ENCODE data around the gene SLC26A6. TPM values are rescaled to one million over a fixed set of nuclear protein-coding genes. Genes with fewer than 3 reads are reported as not detected.

Gene SLC26A6
- total RNA-seq, 1 experiment from 2014 or later, result 9.7 TPM

DNA sequence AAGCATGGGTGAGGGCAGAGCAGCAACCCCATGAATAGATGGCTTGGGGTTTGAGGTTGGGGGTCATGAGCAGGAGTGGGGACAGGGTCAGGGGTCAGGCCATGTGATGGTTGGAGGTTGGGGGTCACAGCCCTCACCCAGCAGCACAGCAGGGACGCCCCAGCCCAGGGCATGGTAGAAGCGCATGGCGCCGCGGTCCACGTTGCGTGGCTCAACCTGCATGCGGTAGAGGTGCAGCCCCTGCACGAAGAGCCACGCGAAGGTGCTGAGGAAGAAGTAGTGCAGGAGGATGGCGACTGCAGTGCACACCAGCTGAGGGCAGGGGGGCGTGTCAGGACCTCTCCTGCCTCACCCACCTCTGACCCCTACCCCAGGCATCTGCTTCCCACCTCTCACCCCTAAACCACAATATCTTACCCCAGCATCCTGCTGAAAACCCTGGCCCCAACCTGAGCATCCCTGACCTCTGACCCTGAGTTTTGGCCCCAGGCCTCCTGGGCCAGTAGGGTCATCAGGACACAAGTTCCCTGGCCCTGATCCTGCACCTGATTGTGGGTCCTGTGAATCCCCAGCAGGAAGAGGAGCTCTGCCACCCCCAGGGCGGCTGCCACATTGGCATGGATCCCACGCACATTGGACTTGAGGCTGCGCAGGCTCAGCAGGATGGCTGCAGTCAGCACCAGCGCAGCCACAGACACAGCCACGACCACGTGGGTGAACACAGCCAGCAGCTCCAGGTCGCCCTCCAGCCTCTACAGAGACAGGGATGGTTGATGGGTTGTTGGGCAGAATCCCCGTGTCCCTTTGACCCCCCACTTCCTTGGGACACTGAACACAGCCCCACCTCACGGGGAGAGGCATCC is 9.9 kb upstream of the SLC26A6 start:
- no peak for DNase-seq
- Histone ChIP-seq H3K4me3 (no peak overlapping the region), H3K36me3 (no peaks in the 10 kb centered on the region), H3K27me3 (no peaks in the 10 kb centered on the region), H3K9me3 (no peaks in the 10 kb centered on the region)

DNA sequence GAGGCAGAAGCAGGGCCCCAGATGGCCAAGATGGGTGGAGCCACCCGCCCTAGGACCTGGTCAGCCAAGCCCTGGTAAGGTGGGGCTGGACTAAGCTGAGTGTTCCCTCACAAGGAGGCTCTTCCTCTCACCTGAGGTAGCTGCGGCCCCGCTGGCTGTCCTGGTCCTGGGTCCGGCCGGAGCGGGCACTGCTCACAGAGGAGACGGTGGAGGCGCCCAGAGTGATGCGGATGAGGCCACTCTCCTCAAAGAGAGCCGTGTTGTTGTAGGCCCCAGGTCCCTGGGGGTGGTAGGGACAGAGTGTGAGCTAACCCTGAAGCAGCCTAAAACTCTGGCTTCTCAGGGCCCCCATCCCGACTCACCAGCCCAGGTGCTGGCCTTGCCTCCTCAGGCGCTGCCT is 7.3 kb upstream of the SLC26A6 start:
- Histone ChIP-seq H3K36me3 (no peaks in the 10 kb centered on the region), H3K9me3 (no peaks in the 10 kb centered on the region), H3K4me3 (no peak overlapping the region), H3K27me3 (no peaks in the 10 kb centered on the region)
- DNase-seq, result no peak

GRCh38 chr3:48641396-48641795 is 6.1 kb upstream of the SLC26A6 start:
- no peaks in the 10 kb centered on the region for H3K9me3 ChIP-seq
- no peaks in the 10 kb centered on the region for H3K36me3 ChIP-seq
- H3K4me3 ChIP-seq, result no peak overlapping the region
- no peaks in the 10 kb centered on the region for H3K27me3 ChIP-seq
- DNase-seq, result no peak

- Histone ChIP-seq H3K36me3 (no peaks in the 10 kb centered on the region), H3K4me3 (no peak overlapping the region), H3K9me3 (no peaks in the 10 kb centered on the region), H3K27me3 (no peaks in the 10 kb centered on the region)
- DNase-seq, result no peak
Observed at GRCh38 chr3:48639944-48640606, 4.8 kb upstream of the SLC26A6 start.

DNA sequence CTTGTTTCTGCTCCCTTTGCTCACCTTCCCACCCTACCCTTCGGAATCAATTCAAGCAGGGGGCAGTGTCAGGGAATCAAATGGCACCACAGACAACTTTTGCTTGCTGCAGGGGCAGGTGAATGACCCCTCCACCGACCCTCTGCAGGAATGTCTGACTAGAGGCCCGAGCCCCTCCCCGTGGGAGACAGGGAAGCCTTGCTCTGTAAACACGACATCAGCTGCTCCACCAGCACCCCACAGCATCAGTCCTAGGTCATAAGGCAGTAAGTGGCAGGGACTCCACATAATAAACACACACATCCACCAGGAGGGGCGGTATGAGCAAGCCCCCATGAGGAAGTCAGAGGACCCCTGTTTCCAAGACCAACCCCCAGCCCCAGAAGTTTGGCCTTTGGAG is 2.0 kb upstream of the SLC26A6 start:
- no peak overlapping the region for H3K4me3 ChIP-seq
- no peak for DNase-seq
- no peaks in the 10 kb centered on the region for H3K27me3 ChIP-seq
- no peaks in the 10 kb centered on the region for H3K36me3 ChIP-seq
- H3K9me3 ChIP-seq, result no peaks in the 10 kb centered on the region

GRCh38 chr3:48636149-48636655 is 941 bp upstream of the SLC26A6 start:
- Histone ChIP-seq H3K9me3 (no peaks in the 10 kb centered on the region), H3K4me3 (peak overlapping the region; percentile 68), H3K27me3 (no peaks in the 10 kb centered on the region), H3K36me3 (no peaks in the 10 kb centered on the region)
- no peak for DNase-seq

DNA sequence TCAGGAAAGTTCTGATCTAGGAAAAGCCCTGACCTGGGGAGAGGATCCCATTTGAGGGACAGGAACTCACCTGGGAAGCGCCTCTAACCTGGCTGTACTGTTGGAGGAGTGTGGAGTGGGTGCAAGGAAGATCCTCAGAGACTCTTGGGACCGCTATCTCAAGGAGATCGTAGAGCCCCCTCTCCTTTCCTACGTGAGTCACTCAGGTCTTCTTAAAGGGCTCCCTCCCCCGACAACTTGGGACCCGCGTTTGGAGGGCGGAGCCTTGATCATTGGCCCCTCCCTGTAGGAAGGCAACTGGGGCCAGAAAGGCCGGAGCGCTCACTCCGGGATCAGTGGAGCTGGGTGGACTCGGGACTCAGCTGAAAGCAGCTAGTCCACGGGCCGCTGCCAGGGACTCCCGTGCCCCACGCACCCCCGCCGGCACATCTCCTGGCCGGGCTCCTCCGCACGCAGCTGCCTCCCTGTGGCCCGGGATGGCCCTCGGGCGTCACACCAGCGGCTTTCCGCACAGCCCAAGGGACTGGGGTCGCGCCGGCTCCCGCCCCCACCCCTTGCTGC is 520 bp downstream of the SLC26A6 start:
- no peaks in the 10 kb centered on the region for H3K9me3 ChIP-seq
- peak overlapping the region; percentile 68 for H3K4me3 ChIP-seq
- H3K36me3 ChIP-seq, result no peaks in the 10 kb centered on the region
- H3K27me3 ChIP-seq, result no peaks in the 10 kb centered on the region
- DNase-seq, result peak; percentile 51

- Histone ChIP-seq H3K27me3 (no peaks in the 10 kb centered on the region), H3K36me3 (no peaks in the 10 kb centered on the region), H3K4me3 (no peak overlapping the region), H3K9me3 (no peaks in the 10 kb centered on the region)
- DNase-seq, result no peak
Observed at GRCh38 chr3:48633743-48634142, 1.5 kb downstream of the SLC26A6 start.

DNA sequence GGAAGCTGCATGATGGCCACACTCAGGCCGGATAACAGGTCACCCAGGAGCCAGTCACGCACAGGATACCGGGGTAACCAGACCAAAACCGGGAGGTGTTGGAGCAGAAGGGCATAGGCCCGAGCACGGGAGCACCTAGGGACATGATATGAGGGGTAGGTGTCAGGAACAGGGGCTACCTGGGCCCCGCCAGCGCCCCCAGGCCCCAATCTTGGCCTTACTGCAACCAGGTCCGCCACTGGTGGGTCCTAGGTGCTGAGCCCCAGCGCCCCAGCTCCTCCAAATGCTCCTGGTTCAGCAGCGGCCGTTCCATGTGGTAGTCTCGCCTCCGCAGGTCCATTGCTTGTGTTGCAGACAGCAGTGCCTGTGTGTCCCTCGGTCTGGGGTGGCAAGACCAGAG is 2.0 kb downstream of the SLC26A6 start:
- Histone ChIP-seq H3K27me3 (no peaks in the 10 kb centered on the region), H3K36me3 (no peaks in the 10 kb centered on the region), H3K9me3 (no peaks in the 10 kb centered on the region), H3K4me3 (no peak overlapping the region)
- no peak for DNase-seq

- no peaks in the 10 kb centered on the region for H3K9me3 ChIP-seq
- H3K27me3 ChIP-seq, result no peaks in the 10 kb centered on the region
- H3K4me3 ChIP-seq, result no peak overlapping the region
- no peaks in the 10 kb centered on the region for H3K36me3 ChIP-seq
- DNase-seq, result no peak
Observed at GRCh38 chr3:48631516-48632448, 3.5 kb downstream of the SLC26A6 start.

DNA sequence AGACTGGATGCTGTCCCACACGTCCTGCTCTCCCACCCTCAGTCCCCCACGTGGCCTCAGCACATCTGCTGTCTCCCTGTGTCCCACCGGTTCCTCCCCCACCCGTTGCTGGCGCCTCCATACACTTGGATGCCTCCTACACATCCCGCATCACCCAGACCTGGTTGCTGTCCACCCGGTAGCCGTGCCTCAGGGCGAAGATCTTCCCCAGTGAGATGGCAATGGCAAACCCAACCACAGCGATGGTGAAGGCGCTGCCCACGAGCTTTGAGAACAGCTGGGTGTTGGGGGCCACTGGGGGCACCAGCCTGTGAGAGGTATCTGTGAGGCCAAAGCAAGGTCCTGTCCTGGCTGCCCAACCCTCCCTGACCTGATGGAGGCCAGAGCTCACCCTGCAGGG is 4.4 kb downstream of the SLC26A6 start:
- Histone ChIP-seq H3K4me3 (no peak overlapping the region), H3K27me3 (no peaks in the 10 kb centered on the region), H3K9me3 (no peaks in the 10 kb centered on the region), H3K36me3 (no peaks in the 10 kb centered on the region)
- DNase-seq, result no peak

GRCh38 chr3:48630407-48630806 is 4.9 kb downstream of the SLC26A6 start:
- H3K27me3 ChIP-seq, result no peaks in the 10 kb centered on the region
- no peak for DNase-seq
- no peak overlapping the region for H3K4me3 ChIP-seq
- H3K36me3 ChIP-seq, result no peaks in the 10 kb centered on the region
- H3K9me3 ChIP-seq, result no peaks in the 10 kb centered on the region

- no peak for DNase-seq
- H3K9me3 ChIP-seq, result no peaks in the 10 kb centered on the region
- no peak overlapping the region for H3K4me3 ChIP-seq
- H3K36me3 ChIP-seq, result no peaks in the 10 kb centered on the region
- H3K27me3 ChIP-seq, result no peaks in the 10 kb centered on the region
Observed at GRCh38 chr3:48629894-48630293, 5.4 kb downstream of the SLC26A6 start.

DNA sequence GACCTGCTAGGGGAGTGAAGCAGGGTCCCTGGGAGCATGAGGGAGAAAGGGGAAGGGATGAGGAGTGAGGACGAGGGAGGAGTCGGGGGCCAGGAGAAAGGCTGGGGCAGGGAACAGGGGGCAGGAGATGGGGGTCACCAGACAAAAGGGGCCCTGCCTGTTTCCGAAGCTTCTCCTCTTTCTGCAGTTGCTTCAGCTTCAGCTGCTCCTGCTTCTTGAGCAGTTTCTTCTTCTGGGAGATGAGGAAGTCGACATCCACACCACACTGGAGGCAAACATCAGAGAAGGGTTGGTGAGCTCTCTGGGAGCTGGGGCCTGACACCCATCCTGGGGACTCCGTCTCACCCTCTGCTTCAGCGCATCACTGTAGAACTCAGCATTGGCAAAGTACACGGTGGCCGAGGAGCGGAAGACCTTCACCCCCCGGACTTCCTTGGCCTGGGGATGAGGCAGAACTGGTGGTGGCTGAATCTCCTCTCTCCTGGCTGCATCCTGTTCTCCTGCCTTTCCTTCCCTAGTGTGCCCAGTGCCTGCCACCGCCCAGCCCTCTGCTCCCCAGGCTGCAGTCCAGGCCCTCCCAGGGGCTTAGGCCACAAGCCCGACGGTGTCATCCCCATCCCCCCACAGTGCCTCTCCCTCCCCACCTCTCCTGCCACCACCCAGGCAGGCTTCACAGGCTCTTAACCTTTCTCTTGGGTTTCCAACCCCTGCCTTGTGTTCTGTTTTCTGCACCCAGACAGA is 6.8 kb downstream of the SLC26A6 start:
- no peak for DNase-seq
- Histone ChIP-seq H3K27me3 (no peaks in the 10 kb centered on the region), H3K36me3 (no peaks in the 10 kb centered on the region), H3K4me3 (no peak overlapping the region), H3K9me3 (no peaks in the 10 kb centered on the region)

- no peaks in the 10 kb centered on the region for H3K27me3 ChIP-seq
- H3K4me3 ChIP-seq, result no peak overlapping the region
- H3K9me3 ChIP-seq, result no peaks in the 10 kb centered on the region
- H3K36me3 ChIP-seq, result no peaks in the 10 kb centered on the region
- no peak for DNase-seq
Observed at GRCh38 chr3:48625600-48625999, 9.7 kb downstream of the SLC26A6 start.

DNA sequence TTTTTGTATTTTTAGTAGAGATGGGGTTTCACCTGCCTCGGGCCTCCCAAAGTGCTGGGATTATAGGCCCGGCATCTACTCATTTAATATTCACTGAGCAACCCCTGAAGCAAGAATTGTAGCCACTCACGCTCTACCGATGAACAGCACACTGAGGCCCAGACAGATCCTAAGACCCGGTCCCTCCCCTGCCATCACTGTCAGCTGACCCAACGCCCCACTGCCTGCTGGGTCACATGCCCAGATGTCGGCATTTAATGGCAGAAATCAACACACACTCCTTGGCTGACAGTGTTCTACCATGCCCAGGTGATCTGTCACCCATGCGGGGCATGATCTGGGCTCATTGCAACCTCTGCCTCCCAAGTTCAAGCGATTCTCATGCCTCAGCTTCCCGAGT is 10.5 kb downstream of the SLC26A6 start:
- DNase-seq, result no peak
- no peaks in the 10 kb centered on the region for H3K9me3 ChIP-seq
- H3K36me3 ChIP-seq, result no peaks in the 10 kb centered on the region
- H3K4me3 ChIP-seq, result no peak overlapping the region
- no peaks in the 10 kb centered on the region for H3K27me3 ChIP-seq
